Dermis microvascular lymphatic vessel endothelial cell (primary cell): ENCODE measurements around the gene ELOA. TPM values are rescaled to one million over a fixed set of nuclear protein-coding genes. Genes with fewer than 3 reads are reported as not detected.
"Not testable (repeated sequence)": the region's sequence is repeated elsewhere in the genome, so short reads cannot be mapped to it uniquely, and the experiment has no call there.

ENCODE experiments used
- DNase-seq, 2 donors: peaks; one replicate each; pipeline versions ENCODE4 v3.0.0 to v3.0.0-alpha.2; 2010; ENCODE audit warnings: low read depth in 2 of 2
- total RNA-seq: library from RNA; depleted of rRNA; stranded (reverse); fragments of >200 nt; gene quantifications from 2 replicates; pipeline ENCODE4 v1.2.1, GENCODE V29; 2014

The ELOA gene
- total RNA-seq, 1 donor from 2014 or later: 15.4 TPM

- no peak for DNase-seq
Measured at GRCh38 chr1:23784846-23785245, 41.6 kb downstream of the ELOA start.

GRCh38 chr1:23787701-23788100 is 44.4 kb downstream of the ELOA start:
- DNase-seq: peak in 1 of 2 donors; percentile 38

GRCh38 chr1:23788695-23789094 is 45.4 kb downstream of the ELOA start:
- DNase-seq: no peak

GRCh38 chr1:23790696-23791515 is 47.6 kb downstream of the ELOA start, which contains the start of gene LYPLA2:
LYPLA2 (plus strand) TSS chr1:23791145; CDS start chr1:23792683, 1,538 bp downstream.
- peak; percentile 73 to 92 for DNase-seq

GRCh38 chr1:23791516-23792047 is 48.3 kb downstream of the ELOA start:
- peak in 1 of 2 donors; percentile 32 for DNase-seq

- DNase-seq: no peak
Measured at GRCh38 chr1:23792151-23792945, 49.1 kb downstream of the ELOA start.

GRCh38 chr1:23793018-23793781 is 49.9 kb downstream of the ELOA start:
- DNase-seq: peak in 1 of 2 donors; percentile 43

- DNase-seq: no peak
Measured at GRCh38 chr1:23793861-23794731, 50.8 kb downstream of the ELOA start.

GRCh38 chr1:23794732-23795182 is 51.5 kb downstream of the ELOA start:
- not testable (repeated sequence) for DNase-seq

- DNase-seq: no peak
Measured at GRCh38 chr1:23795676-23796465, 52.6 kb downstream of the ELOA start.

GRCh38 chr1:23796466-23797271 is 53.4 kb downstream of the ELOA start:
- no peak for DNase-seq

GRCh38 chr1:23797478-23798448 is 54.5 kb downstream of the ELOA start:
- no peak for DNase-seq

- no peak for DNase-seq
Measured at GRCh38 chr1:23798662-23799142, 55.4 kb downstream of the ELOA start.

GRCh38 chr1:23799255-23799569 is 55.9 kb downstream of the ELOA start:
- DNase-seq: no peak

GRCh38 chr1:23799570-23800399 is 56.5 kb downstream of the ELOA start:
- peak in 1 of 2 donors; percentile 89 for DNase-seq
